ENCODE measurements around the gene CA11.
"Not testable (repeated sequence)": the region's sequence is repeated elsewhere in the genome, so short reads cannot be mapped to it uniquely, and the experiment has no call there.

DNA sequence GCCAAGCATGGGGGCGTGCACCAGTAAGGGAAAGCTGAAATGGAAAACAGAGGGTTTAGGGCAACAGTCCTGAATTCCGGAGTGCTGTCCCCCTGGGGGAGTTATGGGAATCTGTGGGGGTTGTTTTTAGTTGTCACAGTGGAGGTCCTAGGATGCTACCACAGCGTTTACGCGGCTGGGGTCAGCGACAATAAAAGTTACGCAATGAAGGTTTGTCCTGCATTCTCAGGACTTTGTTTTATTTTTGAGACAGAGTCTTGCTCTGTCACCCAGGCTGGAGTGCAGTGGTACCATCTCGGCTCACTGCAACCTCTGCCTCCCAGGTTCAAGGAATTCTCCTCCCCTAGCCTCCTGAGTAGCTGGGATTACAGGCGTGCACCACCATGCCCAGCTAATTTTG lies 47.6 kb upstream of the CA11 start:
- TF ChIP-seq POLR2A, POU2F2, TAF1, POLR2AphosphoS5 (IDR thresholded peaks at IDR 0.05; ENCODE audit: low read depth, low read length): not testable (repeated sequence)

Data from GM12891 (cell line).